HG03025 (cell line): ENCODE measurements around the gene CFAP20DC.
"Not testable (repeated sequence)": the region's sequence is repeated elsewhere in the genome, so short reads cannot be mapped to it uniquely, and the experiment has no call there.

ENCODE experiments used
- ATAC-seq: cut with Tn5 transposase; IDR thresholded peaks from one replicate; pipeline ENCODE4 v1.9.1; 2021; ENCODE audit warnings: mild to moderate bottlenecking, moderate library complexity; ENCODE audit not compliant: unreplicated experiment, low FRiP score

CFAP20DC gene

DNA sequence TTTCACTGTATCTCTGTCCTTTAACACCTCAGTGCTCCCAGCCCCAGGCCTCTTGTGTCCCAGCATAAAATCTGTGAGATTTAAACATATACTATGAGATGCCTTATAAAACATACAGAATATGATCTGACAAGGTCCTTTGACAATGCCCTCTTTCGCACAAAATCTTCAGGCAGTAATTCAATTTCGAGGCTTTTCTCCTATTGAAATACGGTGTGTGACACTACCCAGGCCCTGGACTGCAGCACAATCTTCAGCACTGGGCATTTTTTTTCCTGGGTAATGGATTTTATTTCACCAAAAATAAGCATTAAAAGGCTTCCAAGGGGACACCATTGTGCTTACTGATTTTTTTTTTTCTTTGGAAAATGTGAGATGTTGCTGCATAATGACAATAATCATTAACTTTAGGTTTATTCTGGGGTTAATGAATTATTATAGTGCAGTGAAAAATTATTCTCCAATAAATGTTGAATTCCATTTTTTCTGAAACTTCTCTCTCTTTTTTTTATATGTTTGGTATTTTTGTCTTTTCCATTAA is 342.4 kb downstream of the CFAP20DC start:
- no peak for ATAC-seq

GRCh38 chr3:58706395-58707167 is 343.2 kb downstream of the CFAP20DC start:
- no peak for ATAC-seq

- no peak for ATAC-seq
Measured at GRCh38 chr3:58704745-58705144, 345.1 kb downstream of the CFAP20DC start.

GRCh38 chr3:58704304-58704703 is 345.5 kb downstream of the CFAP20DC start:
- ATAC-seq: not testable (repeated sequence)

DNA sequence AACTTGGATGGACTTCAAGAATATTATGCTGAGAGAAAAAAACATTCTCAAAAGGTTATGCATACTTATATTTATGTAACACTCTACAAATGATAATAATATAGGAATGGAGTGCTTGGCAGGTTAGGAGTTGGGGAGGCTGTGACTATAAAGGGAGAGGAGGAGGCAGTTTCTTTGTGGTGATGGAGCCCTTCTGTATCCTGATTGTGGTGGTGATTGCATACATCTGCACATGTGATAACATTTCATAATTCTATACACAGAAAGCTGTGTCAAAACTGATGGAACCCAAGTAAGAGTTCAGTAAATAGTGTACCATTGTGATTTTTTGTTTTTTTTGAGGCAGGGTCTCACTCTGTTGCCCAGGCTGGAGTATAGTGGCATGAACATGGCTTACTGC is 351.6 kb downstream of the CFAP20DC start:
- ATAC-seq: no peak

- ATAC-seq: no peak
Measured at GRCh38 chr3:58697561-58697960, 352.3 kb downstream of the CFAP20DC start.

DNA sequence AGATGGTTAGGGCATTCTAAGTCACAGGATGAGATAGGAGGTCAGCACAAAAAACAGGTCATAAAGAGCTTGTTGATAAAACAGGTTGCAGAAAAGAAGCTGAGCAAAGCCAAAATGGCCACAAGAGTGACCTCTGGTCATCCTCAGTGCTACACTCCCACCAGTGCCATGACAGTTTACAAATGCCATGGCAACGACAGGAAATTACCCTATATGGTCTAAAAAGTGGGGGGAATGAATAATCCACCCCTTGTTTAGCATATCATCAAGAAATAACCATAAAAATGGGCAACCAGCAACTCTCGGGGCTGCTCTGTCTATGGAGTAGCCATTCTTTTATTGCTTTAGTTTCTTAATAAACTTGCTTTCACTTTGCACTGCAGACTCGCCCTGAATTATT is 353.0 kb downstream of the CFAP20DC start:
- not testable (repeated sequence) for ATAC-seq

DNA sequence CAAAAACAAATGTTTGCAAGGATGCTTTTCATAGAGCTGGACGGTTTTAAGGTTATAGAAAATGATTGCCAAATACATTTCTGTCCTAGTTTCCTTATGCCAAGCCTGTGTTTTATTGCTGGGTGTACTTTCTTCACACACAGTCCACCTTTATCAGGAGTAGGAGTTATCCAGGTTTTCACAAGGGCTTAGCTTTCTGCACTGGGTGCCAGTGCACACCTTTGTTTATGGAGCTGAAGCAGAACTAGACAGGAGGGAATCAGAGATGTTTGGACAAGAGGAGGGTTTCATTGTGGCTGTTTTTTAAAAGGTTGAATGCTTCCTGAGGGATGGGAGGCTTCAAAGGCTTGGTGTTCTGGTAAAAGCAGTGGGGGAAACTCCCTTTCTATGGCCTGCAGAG is 353.7 kb downstream of the CFAP20DC start:
- no peak for ATAC-seq

GRCh38 chr3:58695284-58695683 is 354.5 kb downstream of the CFAP20DC start:
- not testable (repeated sequence) for ATAC-seq

DNA sequence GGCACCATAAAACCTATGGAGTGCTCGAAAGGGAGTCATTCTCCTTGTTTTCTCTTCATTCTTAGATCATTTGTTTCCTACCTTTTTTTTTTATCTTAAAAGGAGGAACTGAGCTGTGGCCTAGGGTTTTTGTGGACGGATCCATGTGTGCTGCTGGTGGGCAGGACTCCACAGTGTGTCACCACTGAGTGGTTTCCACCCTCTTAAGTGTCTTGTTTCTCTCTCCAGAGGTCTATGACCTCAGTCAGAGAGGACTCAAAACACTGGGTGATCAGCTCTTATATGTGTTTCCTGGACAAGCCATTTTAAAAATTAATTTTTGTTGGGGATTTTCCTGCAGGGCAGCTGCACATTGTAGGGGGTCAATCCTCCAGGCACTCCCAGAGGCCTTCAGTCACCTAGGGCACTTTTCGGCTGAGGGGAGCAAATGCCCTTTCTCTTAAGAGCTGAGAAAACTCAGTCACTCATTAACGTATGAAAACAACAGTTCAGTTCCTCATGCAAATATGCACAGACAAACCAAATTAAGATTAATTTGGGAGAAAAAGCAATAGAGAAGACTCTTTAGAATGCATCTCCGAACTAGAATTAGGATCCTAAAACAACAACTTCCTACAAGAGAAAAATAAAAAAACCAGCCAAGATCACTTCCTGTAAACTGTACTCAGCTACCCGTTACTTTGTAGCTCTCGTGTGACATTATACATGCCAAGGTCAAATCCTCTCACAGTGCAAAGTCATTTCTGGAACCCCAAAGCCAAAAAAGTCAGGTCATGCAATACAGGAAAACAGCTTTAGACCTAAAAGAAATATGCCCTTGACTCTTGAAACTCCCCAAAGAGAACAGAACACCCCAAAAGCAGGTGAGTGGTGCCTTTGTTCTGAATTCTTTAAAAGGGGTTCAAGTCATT is 355.6 kb downstream of the CFAP20DC start:
- ATAC-seq: peak; percentile 49

DNA sequence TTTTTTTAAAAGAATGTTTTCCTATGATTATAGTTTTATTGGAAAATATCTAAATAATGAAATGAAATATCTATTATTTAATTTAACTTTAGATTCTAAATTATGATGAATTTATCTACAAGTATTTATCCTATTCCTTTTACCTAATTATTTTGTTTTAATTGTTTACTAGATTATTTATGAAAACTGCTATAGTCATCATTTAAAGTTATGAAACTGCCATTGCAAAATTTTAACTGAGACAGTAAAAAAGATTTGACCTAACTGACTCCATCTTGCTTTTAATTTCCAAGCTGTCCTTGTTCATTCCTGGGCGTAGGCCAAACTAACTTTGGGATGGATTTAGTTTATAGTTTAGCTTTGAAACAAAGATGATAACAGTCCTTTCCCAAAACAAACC is 357.3 kb downstream of the CFAP20DC start:
- ATAC-seq: no peak
